BLaER1 (cell line): ENCODE measurements around the gene HDGFL3.
"Not testable (repeated sequence)": the region's sequence is repeated elsewhere in the genome, so short reads cannot be mapped to it uniquely, and the experiment has no call there.

ENCODE experiments used
- H3K27ac ChIP-seq: shearing (Covaris generic); formaldehyde crosslinking; 2 replicates; pipeline ENCODE4 v1.8.1; 2022
- H3K27me3 ChIP-seq: shearing (Covaris generic); formaldehyde crosslinking; 2 replicates; pipeline ENCODE4 v1.8.1; 2022
- H3K36me3 ChIP-seq: shearing (Covaris generic); formaldehyde crosslinking; 2 replicates; pipeline ENCODE4 v1.8.1; 2022
- H3K4me1 ChIP-seq: shearing (Covaris generic); formaldehyde crosslinking; 2 replicates; pipeline ENCODE4 v1.8.1; 2022
- H3K4me2 ChIP-seq: shearing (Covaris generic); formaldehyde crosslinking; 2 replicates; pipeline ENCODE4 v1.8.1; 2022
- H3K4me3 ChIP-seq: shearing (Covaris generic); formaldehyde crosslinking; 2 replicates; pipeline ENCODE4 v1.8.1; 2022
- H3K9ac ChIP-seq: shearing (Covaris generic); formaldehyde crosslinking; 2 replicates; pipeline ENCODE4 v1.8.1; 2022
- H3K9me3 ChIP-seq: shearing (Covaris generic); formaldehyde crosslinking; 2 replicates; pipeline ENCODE4 v1.8.1; 2022
- H4K20me1 ChIP-seq: shearing (Covaris generic); formaldehyde crosslinking; 2 replicates; pipeline ENCODE4 v1.8.1; 2022
- Cebpa-rat ChIP-seq: shearing (Covaris generic); IDR thresholded peaks from 2 replicates; pipeline ENCODE4 v1.8.1; 2022

Gene HDGFL3

DNA sequence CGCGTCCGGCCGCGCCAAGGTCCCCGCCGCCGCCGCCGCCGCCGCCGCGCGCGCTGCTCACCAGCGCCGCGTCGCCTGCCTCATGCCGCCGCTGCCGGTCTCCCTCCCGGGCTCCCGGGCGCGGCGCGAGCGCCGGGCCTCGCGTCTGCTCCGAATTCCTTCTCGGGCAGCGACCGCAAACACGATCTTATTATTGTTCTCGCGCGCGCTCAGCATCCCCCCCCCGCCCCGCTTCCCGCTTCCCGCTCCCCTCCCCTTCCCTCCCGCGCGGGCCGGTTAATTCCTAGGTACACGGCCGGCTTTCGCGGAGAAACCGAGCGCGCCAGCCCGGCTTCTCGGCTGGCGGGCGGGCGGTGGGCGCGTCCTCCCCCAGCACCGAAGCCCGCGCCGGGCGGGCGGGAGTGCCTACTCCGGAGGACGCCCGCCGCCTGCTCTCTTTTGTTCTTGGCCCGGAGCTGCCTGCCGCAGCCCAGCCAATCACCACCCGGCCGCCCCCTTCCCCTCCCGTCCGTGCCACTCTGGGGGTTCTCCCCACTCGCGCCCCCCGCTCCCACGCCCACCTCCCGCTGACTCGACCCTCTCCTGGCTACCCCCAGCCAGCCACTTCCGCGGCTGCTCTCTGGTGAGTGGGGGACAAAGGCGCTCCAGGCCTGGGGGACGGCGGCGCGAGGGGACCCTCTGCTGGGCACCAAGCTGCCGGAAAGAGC lies at the start of gene HDGFL3:
Gene HDGFL3, minus strand, starts transcription at position 164 of the 707 bp plus-strand sequence. CDS start 409 bp downstream, outside the sequence.
- Histone ChIP-seq H4K20me1 (peaks cover 34% of the 10 kb centered on the region), H3K4me1 (peaks cover 51% of the 10 kb centered on the region), H3K27me3 (no peaks in the 10 kb centered on the region), H3K4me2 (peak within 1 kb of the TSS; percentile 80), H3K36me3 (no peaks in the 10 kb centered on the region), H3K9ac (peak within 1 kb of the TSS; percentile 93), H3K4me3 (peak within 1 kb of the TSS; percentile 90), H3K27ac (peak within 1 kb of the TSS; percentile 91), H3K9me3 (no peaks in the 10 kb centered on the region)
- no peak for TF ChIP-seq Cebpa-rat

DNA sequence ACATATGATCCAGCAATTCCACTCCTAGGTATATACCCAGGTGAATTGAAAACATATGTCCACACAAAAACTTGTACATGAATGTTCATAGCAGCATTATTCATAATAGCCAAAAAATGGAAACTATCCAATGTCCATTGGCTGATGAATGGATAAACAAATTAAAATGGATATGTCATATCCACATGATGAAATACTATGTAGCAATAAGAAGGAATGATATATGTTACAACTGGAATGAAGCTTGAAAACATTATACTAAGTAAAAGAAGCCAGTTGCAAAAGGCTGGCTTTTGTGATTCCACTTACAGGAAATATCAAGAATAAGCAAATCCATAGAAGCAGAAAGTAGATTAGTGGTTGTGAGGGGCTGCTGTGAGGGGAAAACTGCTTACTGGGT lies 43.2 kb upstream of the HDGFL3 start:
- Histone ChIP-seq H3K36me3 (no peaks in the 10 kb centered on the region), H4K20me1 (no peaks in the 10 kb centered on the region), H3K27me3 (no peaks in the 10 kb centered on the region), H3K9ac (no peak overlapping the region), H3K9me3 (no peaks in the 10 kb centered on the region), H3K4me1 (no peaks in the 10 kb centered on the region), H3K4me2 (no peak overlapping the region), H3K4me3 (no peak overlapping the region), H3K27ac (no peak overlapping the region)
- no peak for TF ChIP-seq Cebpa-rat

DNA sequence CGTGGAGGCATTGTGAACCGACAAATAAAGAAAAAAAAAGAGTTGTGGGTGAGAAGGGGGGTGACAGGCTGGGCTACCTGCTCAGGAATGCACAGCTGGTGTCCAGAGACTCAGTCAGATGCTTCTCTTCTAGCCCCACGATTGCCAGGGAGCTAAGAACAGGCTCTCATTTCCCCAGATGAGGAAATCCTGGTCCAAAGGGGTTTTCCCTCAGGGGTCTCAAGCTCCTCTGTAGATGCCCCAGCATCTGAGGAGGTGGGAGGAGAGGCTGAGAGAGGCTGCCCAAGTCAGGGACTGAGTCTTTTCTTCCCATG lies 41.4 kb upstream of the HDGFL3 start:
- H3K27me3 ChIP-seq: no peaks in the 10 kb centered on the region

DNA sequence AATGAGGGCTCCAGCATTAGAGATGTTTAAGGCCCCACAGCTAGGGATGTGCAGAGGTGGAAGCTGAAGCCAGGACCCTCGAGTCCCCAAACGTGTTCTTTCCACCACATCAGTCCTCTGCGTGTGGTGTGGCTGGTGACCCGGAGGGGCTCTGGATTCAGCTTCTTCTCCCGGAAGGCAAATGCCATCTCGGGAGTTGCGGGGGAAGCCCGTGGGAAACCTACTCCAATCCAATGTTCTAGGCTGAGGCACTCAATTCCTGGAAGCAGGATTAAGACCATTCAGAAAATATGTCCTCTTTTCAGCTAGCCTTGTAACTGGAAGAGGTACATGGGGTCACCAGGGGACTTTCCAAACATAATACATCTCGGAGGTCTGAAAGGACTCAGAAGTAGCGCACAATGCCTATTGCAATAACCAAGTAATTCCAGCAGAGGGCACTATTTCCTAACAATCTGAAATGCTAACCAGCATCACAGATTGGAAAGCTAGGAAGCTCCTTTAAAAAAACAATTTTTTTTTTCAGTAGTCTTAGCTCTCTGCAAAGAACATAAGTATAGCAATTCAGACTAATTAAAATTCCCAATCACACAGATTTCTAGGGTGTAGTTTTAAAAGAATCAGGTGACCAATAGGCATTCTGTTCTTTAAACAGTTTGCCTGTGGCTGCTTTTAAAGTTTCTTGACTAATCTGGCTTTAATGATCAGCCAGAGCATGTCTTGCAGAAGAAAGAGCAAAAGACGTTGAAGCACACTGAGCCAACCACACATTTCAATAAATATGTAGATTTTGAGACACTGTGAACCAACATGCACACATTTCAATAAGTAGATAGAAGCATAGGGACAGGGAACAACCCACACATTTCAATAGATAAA lies 40.8 kb upstream of the HDGFL3 start:
- no peaks in the 10 kb centered on the region for H3K36me3 ChIP-seq
- no peaks in the 10 kb centered on the region for H4K20me1 ChIP-seq
- no peak overlapping the region for H3K4me2 ChIP-seq
- H3K27me3 ChIP-seq: no peaks in the 10 kb centered on the region
- peak overlapping the region; percentile 3; the same call in 1 of the 2 replicates for H3K27ac ChIP-seq
- peaks cover 5% of the 10 kb centered on the region; the same call in 1 of the 2 replicates for H3K9me3 ChIP-seq
- no peak for TF ChIP-seq Cebpa-rat
- H3K4me1 ChIP-seq: peaks cover 5% of the 10 kb centered on the region
- H3K4me3 ChIP-seq: no peak overlapping the region
- no peak overlapping the region for H3K9ac ChIP-seq

More for the DNA sequence above, 41.4 kb upstream of the HDGFL3 start:
- no peak for TF ChIP-seq Cebpa-rat
- H3K27ac ChIP-seq: peak overlapping the region; percentile 3; the same call in 1 of the 2 replicates
- no peaks in the 10 kb centered on the region for H4K20me1 ChIP-seq
- no peak overlapping the region for H3K9ac ChIP-seq
- H3K9me3 ChIP-seq: peaks cover 5% of the 10 kb centered on the region; the same call in 1 of the 2 replicates
- no peak overlapping the region for H3K4me2 ChIP-seq
- H3K4me1 ChIP-seq: no peaks in the 10 kb centered on the region
- H3K4me3 ChIP-seq: no peak overlapping the region
- H3K36me3 ChIP-seq: no peaks in the 10 kb centered on the region

DNA sequence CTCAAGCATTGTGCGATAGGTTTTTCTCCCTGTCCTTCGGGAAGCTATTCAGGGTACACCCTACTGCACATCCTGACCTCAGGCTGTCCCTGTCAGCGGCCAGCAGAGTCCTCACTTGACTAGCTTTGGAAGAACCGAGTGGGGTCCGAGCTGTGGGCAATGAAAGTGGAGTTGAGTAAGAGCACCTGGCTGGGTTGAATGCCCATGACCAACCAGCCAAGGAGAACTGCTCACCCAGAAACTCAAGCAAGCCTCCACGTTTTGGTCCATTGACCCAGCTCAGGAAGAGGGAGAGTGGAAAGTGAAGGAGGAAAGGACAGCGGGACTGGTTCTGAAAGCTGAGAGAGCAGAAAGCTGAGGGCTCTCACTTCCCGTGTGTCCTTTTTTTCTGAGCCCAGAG lies 36.0 kb upstream of the HDGFL3 start:
- H3K4me1 ChIP-seq: peaks cover 7% of the 10 kb centered on the region
- H3K4me2 ChIP-seq: peak overlapping the region; percentile 38
- no peaks in the 10 kb centered on the region for H3K36me3 ChIP-seq
- peaks cover 24% of the 10 kb centered on the region for H3K9me3 ChIP-seq
- no peaks in the 10 kb centered on the region for H3K27me3 ChIP-seq
- TF ChIP-seq Cebpa-rat: no peak
- no peak overlapping the region for H3K9ac ChIP-seq
- H4K20me1 ChIP-seq: no peaks in the 10 kb centered on the region
- no peak overlapping the region for H3K4me3 ChIP-seq
- H3K27ac ChIP-seq: no peak overlapping the region

DNA sequence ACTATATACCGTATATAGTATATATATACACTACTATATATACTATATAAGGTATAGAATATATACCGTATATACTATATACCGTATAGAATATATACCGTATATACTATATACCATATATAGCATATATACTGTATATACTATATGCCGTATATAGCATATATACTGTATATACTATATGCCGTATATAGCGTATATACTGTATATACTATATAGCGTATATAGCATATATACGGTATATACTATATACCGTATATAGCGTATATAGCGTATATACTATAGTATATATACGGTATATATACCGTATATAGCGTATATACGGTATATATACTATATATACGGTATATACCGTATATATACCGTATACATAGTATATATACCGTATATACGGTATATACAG lies 22.6 kb upstream of the HDGFL3 start:
- Histone ChIP-seq H4K20me1 (no peaks in the 10 kb centered on the region), H3K27me3 (no peaks in the 10 kb centered on the region), H3K27ac (no peak overlapping the region), H3K9me3 (no peaks in the 10 kb centered on the region), H3K4me1 (no peaks in the 10 kb centered on the region), H3K4me3 (no peak overlapping the region), H3K4me2 (no peak overlapping the region), H3K36me3 (no peaks in the 10 kb centered on the region), H3K9ac (no peak overlapping the region)
- no peak for TF ChIP-seq Cebpa-rat

DNA sequence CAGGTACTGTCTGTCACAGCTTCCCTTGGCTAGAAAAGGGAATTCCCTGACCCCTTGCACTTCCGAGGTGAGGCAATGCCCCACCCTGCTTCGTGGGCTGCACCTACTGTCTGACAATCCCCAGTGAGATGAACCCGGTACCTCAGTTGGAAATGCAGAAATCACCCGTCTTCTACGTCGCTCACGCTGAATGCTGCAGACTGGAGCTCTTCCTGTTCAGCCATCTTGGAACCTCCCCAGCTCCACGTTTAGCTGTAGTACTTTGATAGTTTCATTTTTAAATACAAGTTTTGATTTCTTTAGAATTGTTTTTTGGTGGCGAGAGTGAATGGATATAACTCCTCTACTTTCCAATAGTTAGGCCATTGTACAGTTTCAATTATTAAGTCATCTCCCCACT lies 17.8 kb upstream of the HDGFL3 start:
- Histone ChIP-seq H3K4me3 (no peak overlapping the region), H3K9me3 (no peaks in the 10 kb centered on the region), H3K27me3 (no peaks in the 10 kb centered on the region), H3K4me1 (no peaks in the 10 kb centered on the region), H3K36me3 (0 out of 2 replicates have a peak, but pooled peaks cover 5% of the 10 kb centered on the region), H3K9ac (no peak overlapping the region), H3K4me2 (no peak overlapping the region), H3K27ac (no peak overlapping the region), H4K20me1 (no peaks in the 10 kb centered on the region)
- TF ChIP-seq Cebpa-rat: no peak

DNA sequence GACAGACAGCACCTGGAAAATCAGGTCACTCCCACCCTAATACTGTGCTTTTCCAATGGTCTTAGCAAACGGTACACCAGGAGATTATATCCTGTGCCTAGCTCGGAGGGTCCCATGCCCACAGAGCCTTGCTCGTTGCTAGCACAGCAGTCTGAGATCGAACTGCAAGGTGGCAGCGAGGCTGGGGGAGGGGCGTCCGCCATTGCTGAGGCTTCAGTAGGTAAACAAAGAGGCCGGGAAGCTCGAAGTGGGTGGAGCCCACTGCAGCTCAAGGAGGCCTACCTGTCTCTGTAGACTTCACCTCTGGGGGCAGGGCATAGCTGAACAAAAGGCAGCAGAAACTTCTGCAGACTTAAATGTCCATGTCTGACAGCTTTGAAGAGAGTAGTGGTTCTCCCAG lies 14.2 kb upstream of the HDGFL3 start:
- H3K4me2 ChIP-seq, H3K36me3 ChIP-seq, H3K27me3 ChIP-seq, H3K9ac ChIP-seq, H3K9me3 ChIP-seq, H3K4me1 ChIP-seq, H3K27ac ChIP-seq, H3K4me3 ChIP-seq, H4K20me1 ChIP-seq: not testable (repeated sequence)

DNA sequence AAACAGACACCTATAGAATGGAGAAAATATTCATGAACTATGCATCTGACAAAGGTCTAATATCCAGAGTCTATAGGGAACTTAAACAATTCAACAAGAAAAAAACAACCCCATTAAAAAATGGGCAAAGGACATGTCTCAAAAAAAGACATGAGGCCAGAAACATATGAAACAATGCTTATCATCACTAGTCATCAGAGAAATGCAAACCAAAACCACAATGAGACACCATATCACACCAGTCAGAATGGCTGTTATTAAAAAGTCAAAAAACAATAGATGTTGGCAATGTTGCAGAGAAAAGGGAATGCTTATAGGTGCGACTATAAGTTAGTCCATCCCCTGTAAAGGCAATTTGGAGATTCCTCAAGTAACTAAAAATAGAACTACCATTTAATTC lies 11.4 kb upstream of the HDGFL3 start:
- Histone ChIP-seq H4K20me1 (no peaks in the 10 kb centered on the region), H3K9me3 (peaks cover 9% of the 10 kb centered on the region), H3K9ac (no peak overlapping the region), H3K27me3 (no peaks in the 10 kb centered on the region), H3K4me3 (no peak overlapping the region), H3K4me1 (no peaks in the 10 kb centered on the region), H3K27ac (no peak overlapping the region), H3K36me3 (0 out of 2 replicates have a peak, but pooled peaks cover 5% of the 10 kb centered on the region), H3K4me2 (no peak overlapping the region)
- no peak for TF ChIP-seq Cebpa-rat

DNA sequence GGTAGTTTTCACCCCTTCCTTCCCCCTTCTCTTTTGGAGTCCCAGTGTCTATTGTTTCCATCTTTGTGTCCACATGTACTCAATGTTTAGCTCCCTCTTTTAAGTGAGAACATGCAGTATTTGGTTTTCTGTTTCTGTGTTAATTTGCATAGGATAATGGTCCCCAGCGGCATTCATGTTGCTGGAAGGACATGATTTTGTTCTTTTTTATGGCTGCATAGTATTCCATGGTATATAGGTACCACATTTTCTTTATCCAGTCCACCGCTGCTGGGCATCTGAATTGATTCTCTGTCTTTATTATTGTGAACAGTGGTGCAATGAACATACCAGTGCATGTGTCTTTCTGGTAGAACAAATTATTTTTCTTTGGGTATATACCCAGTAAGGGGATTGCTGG lies 7.7 kb upstream of the HDGFL3 start:
- TF ChIP-seq Cebpa-rat: no peak
- H3K36me3 ChIP-seq: no peaks in the 10 kb centered on the region
- no peaks in the 10 kb centered on the region for H4K20me1 ChIP-seq
- no peak overlapping the region for H3K9ac ChIP-seq
- H3K27ac ChIP-seq: no peak overlapping the region
- no peak overlapping the region for H3K4me2 ChIP-seq
- H3K27me3 ChIP-seq: no peaks in the 10 kb centered on the region
- peaks cover 9% of the 10 kb centered on the region; the same call in 1 of the 2 replicates for H3K4me1 ChIP-seq
- H3K9me3 ChIP-seq: peaks cover 9% of the 10 kb centered on the region
- no peak overlapping the region for H3K4me3 ChIP-seq
